Endothelial cell of umbilical vein (primary cell): ENCODE measurements around the gene PAX2.
A peak's percentile ranks its signal among the peaks of the same experiment; 100 is the strongest.

Experiments
- CTCF ChIP-seq, 2 donors: IDR thresholded peaks; 1 replicate in 1 of 2; 2 replicates in 1 of 2; pipeline ENCODE4 v1.5.1; 2011; ENCODE audit warnings: low read length in 2 of 2, mild to moderate bottlenecking in 2 of 2, moderate library complexity in 2 of 2, control low read depth in 1 of 2, inconsistent platforms in 1 of 2, low read depth in 1 of 2; ENCODE audit not compliant: insufficient read depth in 1 of 2; ENCODE audit errors: extremely low read depth in 1 of 2
- EZH2 ChIP-seq: IDR thresholded peaks from 2 replicates; pipeline ENCODE4 v1.6.1; 2012; ENCODE audit warnings: borderline replicate concordance, low read depth, mild to moderate bottlenecking, moderate library complexity, low read length, inconsistent platforms; ENCODE audit not compliant: severe bottlenecking
- FOS ChIP-seq: IDR thresholded peaks from 2 replicates; pipeline ENCODE4 v1.6.1; 2011; ENCODE audit warnings: mild to moderate bottlenecking, low read length, moderate library complexity, borderline replicate concordance; ENCODE audit not compliant: insufficient read depth
- POLR2A ChIP-seq: IDR thresholded peaks from 2 replicates; pipeline ENCODE4 v1.6.1; 2012; ENCODE audit warnings: low read depth, mild to moderate bottlenecking, control low read depth, low read length
- POLR2AphosphoS5 ChIP-seq: IDR thresholded peaks from 2 replicates; pipeline ENCODE4 v1.6.1; 2012; ENCODE audit warnings: low read depth, mild to moderate bottlenecking, control low read depth, low read length, moderate library complexity; ENCODE audit not compliant: insufficient read depth

- TF ChIP-seq CTCF (IDR thresholded peaks at IDR 0.05; ENCODE audit: extremely low read depth in 1 of 2, insufficient read depth in 1 of 2, low read depth in 1 of 2, low read length in 2 of 2) = no peak
- TF ChIP-seq POLR2A = no peak
- TF ChIP-seq FOS = no peak
- no peak for TF ChIP-seq POLR2AphosphoS5
- peak; percentile 79 for TF ChIP-seq EZH2
Measured at GRCh38 chr10:100715445-100716385, 29.7 kb upstream of the PAX2 start.
